ENCODE results near the gene FADS3.

DNA sequence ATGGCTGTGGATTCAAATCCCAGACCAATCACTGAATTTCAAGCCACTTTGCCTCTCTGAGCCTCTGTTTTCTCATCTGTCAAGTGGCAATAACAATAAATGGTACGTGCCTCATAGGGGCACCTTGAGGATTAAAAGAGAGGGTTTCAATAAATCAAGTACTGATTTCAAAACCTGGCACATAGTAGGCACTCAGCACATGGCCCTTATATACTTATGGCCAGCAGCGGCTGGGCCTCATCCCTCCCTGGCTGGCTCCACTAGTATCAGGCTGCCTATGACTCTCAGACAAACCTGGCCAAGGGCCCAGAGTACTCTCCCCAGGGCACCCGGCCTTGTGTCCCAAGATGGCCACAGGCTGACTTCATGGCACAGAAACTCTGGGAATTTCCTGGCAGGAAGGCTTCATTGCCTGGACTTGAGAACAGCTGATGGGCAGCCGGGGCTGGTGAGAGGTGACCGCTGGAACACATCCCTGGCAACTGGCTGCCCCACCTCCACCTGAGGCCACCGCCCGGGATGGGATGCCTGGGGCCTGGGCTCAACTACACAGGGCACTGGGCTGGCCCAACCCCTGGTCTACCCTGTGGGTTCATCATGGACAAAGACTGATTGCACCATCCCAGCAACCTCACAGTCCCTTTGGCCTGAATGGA lies 3.4 kb downstream of the FADS3 start:
- TF ChIP-seq POLR2A (IDR thresholded peaks at IDR 0.05; ENCODE audit: low read depth, low read length) (no peak), TAF1 (IDR thresholded peaks at IDR 0.05; ENCODE audit: borderline replicate concordance, low read depth, low read length) (no peak), POLR2AphosphoS5 (IDR thresholded peaks at IDR 0.05; ENCODE audit: low read depth, low read length) (no peak)

Data from GM12892 (cell line).